Measurements from ENCODE around the gene ACP1.

- TF ChIP-seq, protein P1, sequence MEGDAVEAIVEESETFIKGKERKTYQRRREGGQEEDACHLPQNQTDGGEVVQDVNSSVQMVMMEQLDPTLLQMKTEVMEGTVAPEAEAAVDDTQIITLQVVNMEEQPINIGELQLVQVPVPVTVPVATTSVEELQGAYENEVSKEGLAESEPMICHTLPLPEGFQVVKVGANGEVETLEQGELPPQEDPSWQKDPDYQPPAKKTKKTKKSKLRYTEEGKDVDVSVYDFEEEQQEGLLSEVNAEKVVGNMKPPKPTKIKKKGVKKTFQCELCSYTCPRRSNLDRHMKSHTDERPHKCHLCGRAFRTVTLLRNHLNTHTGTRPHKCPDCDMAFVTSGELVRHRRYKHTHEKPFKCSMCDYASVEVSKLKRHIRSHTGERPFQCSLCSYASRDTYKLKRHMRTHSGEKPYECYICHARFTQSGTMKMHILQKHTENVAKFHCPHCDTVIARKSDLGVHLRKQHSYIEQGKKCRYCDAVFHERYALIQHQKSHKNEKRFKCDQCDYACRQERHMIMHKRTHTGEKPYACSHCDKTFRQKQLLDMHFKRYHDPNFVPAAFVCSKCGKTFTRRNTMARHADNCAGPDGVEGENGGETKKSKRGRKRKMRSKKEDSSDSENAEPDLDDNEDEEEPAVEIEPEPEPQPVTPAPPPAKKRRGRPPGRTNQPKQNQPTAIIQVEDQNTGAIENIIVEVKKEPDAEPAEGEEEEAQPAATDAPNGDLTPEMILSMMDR (IDR thresholded peaks at IDR 0.05): no peak
- TF ChIP-seq POLR2A (IDR thresholded peaks at IDR 0.05): no peak
Measured at GRCh38 chr2:317501-318424, 53.0 kb downstream of the ACP1 start.
